CD4-positive, CD25-positive, alpha-beta regulatory T cell (primary cell): ENCODE data around the gene CUX1. TPM values are rescaled to one million over a fixed set of nuclear protein-coding genes. Genes with fewer than 3 reads are reported as not detected.
"Not testable (repeated sequence)": the region's sequence is repeated elsewhere in the genome, so short reads cannot be mapped to it uniquely, and the experiment has no call there.

ENCODE experiments used
- ATAC-seq, 2 donors: fragments of 150-1000 bp; cut with Tn5 transposase; one replicate each; pipeline ENCODE4 v1.10.0; 2021; ENCODE audit warnings: low read depth in 2 of 2, moderate number of reproducible peaks in 2 of 2, moderate library complexity in 1 of 2
- DNase-seq, 3 donors: peaks; one replicate each; pipeline versions ENCODE4 v3.0.0 to v3.0.0-alpha.2; 2012 to 2022; ENCODE audit warnings: mixed read lengths in 1 of 3
- H3K27ac ChIP-seq: one replicate; pipeline ENCODE4 v1.7.0; 2013; ENCODE audit warnings: mild to moderate bottlenecking, low read length; ENCODE audit not compliant: insufficient read depth, poor library complexity, severe bottlenecking
- H3K27me3 ChIP-seq: one replicate; pipeline ENCODE4 v1.7.0; 2013; ENCODE audit warnings: low read length; ENCODE audit not compliant: control insufficient read depth, insufficient read depth
- H3K36me3 ChIP-seq: one replicate; pipeline ENCODE4 v1.7.0; 2013; ENCODE audit warnings: mild to moderate bottlenecking, low read length, moderate library complexity; ENCODE audit not compliant: control insufficient read depth, insufficient read depth
- H3K4me1 ChIP-seq: 2 replicates; pipeline ENCODE4 v1.7.0; 2013; ENCODE audit warnings: mild to moderate bottlenecking, low read length; ENCODE audit not compliant: insufficient read depth, control insufficient read depth, poor library complexity, severe bottlenecking
- H3K4me3 ChIP-seq: one replicate; pipeline ENCODE4 v1.7.0; 2013; ENCODE audit warnings: low read depth, mild to moderate bottlenecking, low read length, moderate library complexity
- H3K9me3 ChIP-seq, 2 experiments: 1 replicate in 1 of 2; 2 replicates in 1 of 2; pipeline ENCODE4 v1.7.0; 2013; ENCODE audit warnings: low read length in 2 of 2, mild to moderate bottlenecking in 1 of 2, moderate library complexity in 1 of 2; ENCODE audit not compliant: control insufficient read depth in 2 of 2
- H3K27ac Mint-ChIP-seq, 3 donors: one replicate each; pipeline ENCODE4 v1.8.0; 2020 to 2022; ENCODE audit warnings: mild to moderate bottlenecking in 3 of 3, mixed read lengths in 3 of 3, moderate library complexity in 2 of 3
- H3K27me3 Mint-ChIP-seq: one replicate; pipeline ENCODE4 v1.8.0; 2022; ENCODE audit warnings: mild to moderate bottlenecking, mixed read lengths
- H3K36me3 Mint-ChIP-seq: one replicate; pipeline ENCODE4 v1.8.0; 2020; ENCODE audit warnings: mixed read lengths
- H3K4me1 Mint-ChIP-seq, 4 donors: one replicate each; pipeline ENCODE4 v1.8.0; 2020 to 2022; ENCODE audit warnings: mixed read lengths in 4 of 4, mild to moderate bottlenecking in 1 of 4
- H3K4me3 Mint-ChIP-seq, 4 donors: one replicate each; pipeline ENCODE4 v1.8.0; 2020 to 2022; ENCODE audit warnings: mild to moderate bottlenecking in 4 of 4, mixed read lengths in 4 of 4, moderate library complexity in 3 of 4
- H3K9me3 Mint-ChIP-seq, 7 donors: one replicate each; pipeline ENCODE4 v1.8.0; 2020 to 2022; ENCODE audit warnings: mixed read lengths in 7 of 7, mild to moderate bottlenecking in 3 of 7, moderate library complexity in 2 of 7
- polyA plus RNA-seq, 4 donors: library from polyadenylated mRNA; unstranded; fragments of 300-500 nt; fragmentation: Illumina TruSeq; gene quantifications; one replicate each; pipeline ENCODE4 v1.2.3, GENCODE V29; 2021
- total RNA-seq: library from RNA; stranded (reverse); gene quantifications from one replicate; pipeline ENCODE4 v1.2.3, GENCODE V29; 2022

Gene CUX1
- total and polyA plus RNA-seq, 5 donors from 2014 or later: 6.0 to 45.1 (median 7.8) TPM

GRCh38 chr7:102039706-102040105, 222.3 kb downstream of the CUX1 start:
- ATAC-seq (no peak), DNase-seq (no peak)
- Histone ChIP-seq H3K4me3 (no peak overlapping the region), H3K27ac (no peak overlapping the region), H3K9me3 (no peaks in the 10 kb centered on the region), H3K27me3 (no peaks in the 10 kb centered on the region), H3K36me3 (no peaks in the 10 kb centered on the region), H3K4me1 (no peaks in the 10 kb centered on the region)
- Mint-ChIP-seq H3K4me3 (no peak overlapping the region), H3K4me1 (peaks cover 0 to 2% (median 0%) of the 10 kb centered on the region in 4 donors), H3K36me3 (peaks cover 7% of the 10 kb centered on the region), H3K27me3 (no peaks in the 10 kb centered on the region), H3K27ac (no peak overlapping the region), H3K9me3 (no peaks in the 10 kb centered on the region)

GRCh38 chr7:102040569-102040968, 223.1 kb downstream of the CUX1 start:
- no peak overlapping the region for H3K27ac Mint-ChIP-seq
- no peak overlapping the region for H3K4me3 ChIP-seq
- H3K36me3 Mint-ChIP-seq: peaks cover 7% of the 10 kb centered on the region
- H3K27me3 ChIP-seq: no peaks in the 10 kb centered on the region
- no peaks in the 10 kb centered on the region for H3K36me3 ChIP-seq
- H3K9me3 Mint-ChIP-seq: no peaks in the 10 kb centered on the region
- H3K4me1 ChIP-seq: no peaks in the 10 kb centered on the region
- H3K27me3 Mint-ChIP-seq: no peaks in the 10 kb centered on the region
- no peak overlapping the region for H3K4me3 Mint-ChIP-seq
- no peak for ATAC-seq
- DNase-seq: no peak
- no peak overlapping the region for H3K27ac ChIP-seq
- no peaks in the 10 kb centered on the region for H3K9me3 ChIP-seq
- peaks cover 0 to 2% (median 0%) of the 10 kb centered on the region in 4 donors for H3K4me1 Mint-ChIP-seq

GRCh38 chr7:102042016-102042656, 224.7 kb downstream of the CUX1 start:
- Histone ChIP-seq H3K36me3 (no peaks in the 10 kb centered on the region), H3K27me3 (no peaks in the 10 kb centered on the region), H3K4me3 (no peak overlapping the region), H3K4me1 (no peaks in the 10 kb centered on the region), H3K9me3 (no peaks in the 10 kb centered on the region), H3K27ac (no peak overlapping the region)
- Mint-ChIP-seq H3K9me3 (no peaks in the 10 kb centered on the region), H3K27me3 (no peaks in the 10 kb centered on the region), H3K36me3 (peaks cover 11% of the 10 kb centered on the region), H3K27ac (no peak overlapping the region), H3K4me1 (peaks cover 0 to 2% (median under 1%) of the 10 kb centered on the region in 4 donors), H3K4me3 (peak overlapping the region in 1 of 4 donors; percentile 52)
- ATAC-seq: no peak
- no peak for DNase-seq

- not testable (repeated sequence) for H3K4me1 ChIP-seq
These were observed 225.4 kb downstream of the CUX1 start for GRCh38 chr7:102042796-102043195.

GRCh38 chr7:102044641-102044983, 227.2 kb downstream of the CUX1 start:
- H3K27me3 Mint-ChIP-seq: no peaks in the 10 kb centered on the region
- Histone ChIP-seq H3K27me3 (no peaks in the 10 kb centered on the region), H3K4me3 (no peak overlapping the region), H3K9me3 (no peaks in the 10 kb centered on the region), H3K4me1 (no peaks in the 10 kb centered on the region), H3K27ac (no peak overlapping the region), H3K36me3 (no peaks in the 10 kb centered on the region)
- H3K4me3 Mint-ChIP-seq: no peak overlapping the region
- ATAC-seq (no peak), DNase-seq (no peak)
- H3K36me3 Mint-ChIP-seq: peaks cover 20% of the 10 kb centered on the region
- peaks cover 0 to 6% (median 1%) of the 10 kb centered on the region in 4 donors for H3K4me1 Mint-ChIP-seq
- H3K27ac Mint-ChIP-seq: no peak overlapping the region
- H3K9me3 Mint-ChIP-seq: no peaks in the 10 kb centered on the region

More at GRCh38 chr7:102042796-102043195, 225.4 kb downstream of the CUX1 start:
- ATAC-seq, H3K4me1 Mint-ChIP-seq, H3K36me3 ChIP-seq, DNase-seq, H3K27ac ChIP-seq, H3K4me3 ChIP-seq, H3K27me3 ChIP-seq, H3K4me3 Mint-ChIP-seq, H3K9me3 ChIP-seq, H3K9me3 Mint-ChIP-seq, H3K27ac Mint-ChIP-seq, H3K27me3 Mint-ChIP-seq: not testable (repeated sequence)
- peaks cover 13% of the 10 kb centered on the region for H3K36me3 Mint-ChIP-seq

- no peak for ATAC-seq
- no peaks in the 10 kb centered on the region for H3K4me1 ChIP-seq
- no peak overlapping the region for H3K27ac ChIP-seq
These were observed 227.7 kb downstream of the CUX1 start for GRCh38 chr7:102044984-102045673.

GRCh38 chr7:102045681-102046372, 228.4 kb downstream of the CUX1 start:
- ATAC-seq: no peak
- Histone ChIP-seq H3K36me3 (no peaks in the 10 kb centered on the region), H3K4me1 (no peaks in the 10 kb centered on the region), H3K27ac (no peak overlapping the region), H3K9me3 (no peaks in the 10 kb centered on the region), H3K4me3 (no peak overlapping the region), H3K27me3 (no peaks in the 10 kb centered on the region)
- H3K4me3 Mint-ChIP-seq: no peak overlapping the region
- H3K27ac Mint-ChIP-seq: no peak overlapping the region
- H3K4me1 Mint-ChIP-seq: peaks cover 0 to 6% (median 2%) of the 10 kb centered on the region in 4 donors
- no peaks in the 10 kb centered on the region for H3K9me3 Mint-ChIP-seq
- H3K36me3 Mint-ChIP-seq: peaks cover 13% of the 10 kb centered on the region
- no peak for DNase-seq
- no peaks in the 10 kb centered on the region for H3K27me3 Mint-ChIP-seq

More at GRCh38 chr7:102044984-102045673, 227.7 kb downstream of the CUX1 start:
- Histone ChIP-seq H3K36me3 (no peaks in the 10 kb centered on the region), H3K27me3 (no peaks in the 10 kb centered on the region), H3K9me3 (no peaks in the 10 kb centered on the region), H3K4me3 (no peak overlapping the region)
- no peak for DNase-seq
- no peaks in the 10 kb centered on the region for H3K27me3 Mint-ChIP-seq
- peaks cover 0 to 6% (median 1%) of the 10 kb centered on the region in 4 donors for H3K4me1 Mint-ChIP-seq
- H3K4me3 Mint-ChIP-seq: no peak overlapping the region
- peaks cover 15% of the 10 kb centered on the region for H3K36me3 Mint-ChIP-seq
- no peak overlapping the region for H3K27ac Mint-ChIP-seq
- no peaks in the 10 kb centered on the region for H3K9me3 Mint-ChIP-seq
